NCI-H2196 (cell line): Measurements from ENCODE around the gene MAPK7.

ENCODE experiments used
- DNase-seq: peaks from one replicate; lab custom pipeline; 2025; ENCODE audit not compliant: unreplicated experiment; lab: John Stamatoyannopoulos, UW

MAPK7 gene

GRCh38 chr17:19378416-19379360 is at the start of gene MAPK7:
Gene MAPK7 (plus strand): TSS chr17:19378498. CDS start chr17:19378901, 403 bp downstream.
- no peak for DNase-seq

GRCh38 chr17:19329136-19329535 is 49.2 kb upstream of the MAPK7 start:
- no peak for DNase-seq

- DNase-seq, result no peak
Measured at GRCh38 chr17:19329839-19330238, 48.5 kb upstream of the MAPK7 start.

GRCh38 chr17:19330271-19330670 is 48.0 kb upstream of the MAPK7 start:
- no peak for DNase-seq

- DNase-seq, result no peak
Measured at GRCh38 chr17:19331134-19331533, 47.2 kb upstream of the MAPK7 start.

- DNase-seq, result no peak
Measured at GRCh38 chr17:19331543-19332245, 46.6 kb upstream of the MAPK7 start.

- DNase-seq, result no peak
Measured at GRCh38 chr17:19332371-19333131, 45.7 kb upstream of the MAPK7 start.

- DNase-seq, result no peak
Measured at GRCh38 chr17:19333132-19333440, 45.2 kb upstream of the MAPK7 start.

GRCh38 chr17:19333736-19334290 is 44.5 kb upstream of the MAPK7 start:
- DNase-seq, result no peak

GRCh38 chr17:19334331-19334730 is 44.0 kb upstream of the MAPK7 start:
- DNase-seq, result no peak

- no peak for DNase-seq
Measured at GRCh38 chr17:19335951-19336631, 42.2 kb upstream of the MAPK7 start.

- DNase-seq, result no peak
Measured at GRCh38 chr17:19336938-19337711, 41.2 kb upstream of the MAPK7 start.

- no peak for DNase-seq
Measured at GRCh38 chr17:19337712-19338023, 40.6 kb upstream of the MAPK7 start.

- DNase-seq, result peak; percentile 7
Measured at GRCh38 chr17:19338031-19338990, 40.0 kb upstream of the MAPK7 start.

GRCh38 chr17:19339341-19339815 is 38.9 kb upstream of the MAPK7 start:
- DNase-seq, result no peak

- no peak for DNase-seq
Measured at GRCh38 chr17:19341211-19341631, 37.1 kb upstream of the MAPK7 start.

- no peak for DNase-seq
Measured at GRCh38 chr17:19341641-19342610, 36.4 kb upstream of the MAPK7 start.
